PC-3 (cell line): Measurements from ENCODE around the gene HERPUD1.
"Not testable (repeated sequence)": the region's sequence is repeated elsewhere in the genome, so short reads cannot be mapped to it uniquely, and the experiment has no call there.

Experiments
- EZH2 ChIP-seq: fragments of 300-600 bp; sonication (generic); IDR thresholded peaks from one replicate; pipeline ENCODE4 v1.6.1; 2017; ENCODE audit warnings: antibody characterized with exemption, mild to moderate bottlenecking, low read length; ENCODE audit not compliant: unreplicated experiment
- EZH2phosphoT487 ChIP-seq: fragments of 300-600 bp; sonication (generic); IDR thresholded peaks from 2 replicates; pipeline ENCODE4 v1.6.1; 2018; ENCODE audit warnings: mild to moderate bottlenecking, antibody characterized with exemption, low read length, borderline replicate concordance
- TF ChIP-seq, protein P1 (sequence below): fragments of 300-600 bp; sonication (generic); conservative IDR thresholded peaks from 2 replicates; pipeline ENCODE4 v1.5.1; 2017; ENCODE audit warnings: antibody characterized with exemption, low read depth, mild to moderate bottlenecking, low read length

DNA sequence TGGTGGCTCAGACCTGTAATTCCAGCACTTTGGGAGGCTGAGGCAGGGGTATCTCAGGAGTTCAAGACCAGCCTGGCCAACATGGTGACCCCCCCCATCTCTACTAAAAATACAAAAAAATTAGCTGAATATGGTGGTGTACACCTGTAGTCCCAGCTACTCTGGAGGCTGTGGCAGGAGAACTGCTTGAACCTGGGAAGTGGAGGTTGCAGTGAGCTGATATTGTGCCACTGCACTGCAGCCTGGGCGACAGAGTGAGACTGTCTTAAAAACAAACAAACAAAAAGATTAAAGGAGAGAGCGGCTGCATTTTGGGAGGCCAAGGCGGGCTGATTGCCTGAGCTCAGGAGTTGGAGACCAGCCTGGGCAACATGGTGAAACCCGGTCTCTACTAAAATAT lies 55.0 kb downstream of the HERPUD1 start:
- TF ChIP-seq, protein P1, sequence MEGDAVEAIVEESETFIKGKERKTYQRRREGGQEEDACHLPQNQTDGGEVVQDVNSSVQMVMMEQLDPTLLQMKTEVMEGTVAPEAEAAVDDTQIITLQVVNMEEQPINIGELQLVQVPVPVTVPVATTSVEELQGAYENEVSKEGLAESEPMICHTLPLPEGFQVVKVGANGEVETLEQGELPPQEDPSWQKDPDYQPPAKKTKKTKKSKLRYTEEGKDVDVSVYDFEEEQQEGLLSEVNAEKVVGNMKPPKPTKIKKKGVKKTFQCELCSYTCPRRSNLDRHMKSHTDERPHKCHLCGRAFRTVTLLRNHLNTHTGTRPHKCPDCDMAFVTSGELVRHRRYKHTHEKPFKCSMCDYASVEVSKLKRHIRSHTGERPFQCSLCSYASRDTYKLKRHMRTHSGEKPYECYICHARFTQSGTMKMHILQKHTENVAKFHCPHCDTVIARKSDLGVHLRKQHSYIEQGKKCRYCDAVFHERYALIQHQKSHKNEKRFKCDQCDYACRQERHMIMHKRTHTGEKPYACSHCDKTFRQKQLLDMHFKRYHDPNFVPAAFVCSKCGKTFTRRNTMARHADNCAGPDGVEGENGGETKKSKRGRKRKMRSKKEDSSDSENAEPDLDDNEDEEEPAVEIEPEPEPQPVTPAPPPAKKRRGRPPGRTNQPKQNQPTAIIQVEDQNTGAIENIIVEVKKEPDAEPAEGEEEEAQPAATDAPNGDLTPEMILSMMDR, result not testable (repeated sequence)
- not testable (repeated sequence) for TF ChIP-seq EZH2, EZH2phosphoT487
